Tibial artery (tissue), 4 donors: ENCODE measurements around the gene PRKD2.

Source experiments
- DNase-seq, 2 donors: peaks; one replicate each; pipeline ENCODE4 v3.0.0-alpha.2; 2019
- H3K27ac ChIP-seq, 2 donors: fragments of 200-600 bp; sonication (generic) in 1 of 2; 1 replicate in 1 of 2; 2 replicates in 1 of 2; pipeline ENCODE4 v1.5.1; 2018 to 2019; ENCODE audit warnings: mild to moderate bottlenecking in 1 of 2
- H3K27me3 ChIP-seq, 2 donors: fragments of 200-600 bp; sonication (generic) in 1 of 2; one replicate each; pipeline versions ENCODE4 v1.5.1 to v1.6.0; 2016 to 2019
- H3K36me3 ChIP-seq, 3 donors: fragments of 200-600 bp; sonication (generic) in 2 of 3; one replicate each; pipeline ENCODE4 v1.5.1; 2016 to 2019; ENCODE audit warnings: mild to moderate bottlenecking in 2 of 3
- H3K4me1 ChIP-seq, 4 donors: fragments of 200-600 bp; sonication (generic) in 2 of 4; 1 replicate in 3 of 4; 2 replicates in 1 of 4; pipeline ENCODE4 v1.5.1; 2016 to 2019
- H3K4me3 ChIP-seq, 2 donors: fragments of 200-600 bp; sonication (generic) in 1 of 2; 1 replicate in 1 of 2; 2 replicates in 1 of 2; pipeline ENCODE4 v1.5.1; 2018 to 2019; ENCODE audit warnings: mild to moderate bottlenecking in 2 of 2
- H3K9me3 ChIP-seq, 3 donors: fragments of 200-600 bp; sonication (generic) in 1 of 3; one replicate each; pipeline ENCODE4 v1.5.1; 2016 to 2019
- intact Hi-C: fragments of 100-400 bp; cut with DNase I; formaldehyde crosslinking; loops from one replicate; pipeline ENCODE4 v1.15.0; 2023; ENCODE audit warnings: low total_unique reads
- TF ChIP-seq, protein P1 (sequence below), 2 experiments: fragments of 200-600 bp in 1 of 2; fragments of 450-650 bp in 1 of 2; IDR thresholded peaks; one replicate each; pipeline ENCODE4 v1.5.1; 2017 to 2019; ENCODE audit warnings: antibody characterized with exemption in 2 of 2, mild to moderate bottlenecking in 1 of 2, moderate library complexity in 1 of 2

Gene PRKD2

GRCh38 chr19:46696866-46697203 is 20.1 kb downstream of the PRKD2 start:
- Histone ChIP-seq H3K36me3 (peaks cover 61 to 99% (median 91%) of the 10 kb centered on the region in 3 donors), H3K4me3 (peak overlapping the region; percentile 27 to 38), H3K9me3 (no peaks in the 10 kb centered on the region), H3K27ac (no peak overlapping the region), H3K4me1 (peaks cover 0 to 13% (median 5%) of the 10 kb centered on the region in 4 donors), H3K27me3 (no peaks in the 10 kb centered on the region)
- no peak for DNase-seq
- intact Hi-C loops = no loop called here
- TF ChIP-seq, protein P1, sequence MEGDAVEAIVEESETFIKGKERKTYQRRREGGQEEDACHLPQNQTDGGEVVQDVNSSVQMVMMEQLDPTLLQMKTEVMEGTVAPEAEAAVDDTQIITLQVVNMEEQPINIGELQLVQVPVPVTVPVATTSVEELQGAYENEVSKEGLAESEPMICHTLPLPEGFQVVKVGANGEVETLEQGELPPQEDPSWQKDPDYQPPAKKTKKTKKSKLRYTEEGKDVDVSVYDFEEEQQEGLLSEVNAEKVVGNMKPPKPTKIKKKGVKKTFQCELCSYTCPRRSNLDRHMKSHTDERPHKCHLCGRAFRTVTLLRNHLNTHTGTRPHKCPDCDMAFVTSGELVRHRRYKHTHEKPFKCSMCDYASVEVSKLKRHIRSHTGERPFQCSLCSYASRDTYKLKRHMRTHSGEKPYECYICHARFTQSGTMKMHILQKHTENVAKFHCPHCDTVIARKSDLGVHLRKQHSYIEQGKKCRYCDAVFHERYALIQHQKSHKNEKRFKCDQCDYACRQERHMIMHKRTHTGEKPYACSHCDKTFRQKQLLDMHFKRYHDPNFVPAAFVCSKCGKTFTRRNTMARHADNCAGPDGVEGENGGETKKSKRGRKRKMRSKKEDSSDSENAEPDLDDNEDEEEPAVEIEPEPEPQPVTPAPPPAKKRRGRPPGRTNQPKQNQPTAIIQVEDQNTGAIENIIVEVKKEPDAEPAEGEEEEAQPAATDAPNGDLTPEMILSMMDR (IDR thresholded peaks at IDR 0.05) = no peak

- intact Hi-C loops = no loop called here
- no peaks in the 10 kb centered on the region for H3K9me3 ChIP-seq
- no peak for DNase-seq
- H3K27ac ChIP-seq = no peak overlapping the region
- H3K4me3 ChIP-seq = no peak overlapping the region
- peaks cover 0 to 13% (median 5%) of the 10 kb centered on the region in 4 donors for H3K4me1 ChIP-seq
- peaks cover 65 to 99% (median 91%) of the 10 kb centered on the region in 3 donors for H3K36me3 ChIP-seq
- TF ChIP-seq, protein P1 (IDR thresholded peaks at IDR 0.05) = no peak
- no peaks in the 10 kb centered on the region for H3K27me3 ChIP-seq
These were observed 20.9 kb downstream of the PRKD2 start for GRCh38 chr19:46696052-46696451.

DNA sequence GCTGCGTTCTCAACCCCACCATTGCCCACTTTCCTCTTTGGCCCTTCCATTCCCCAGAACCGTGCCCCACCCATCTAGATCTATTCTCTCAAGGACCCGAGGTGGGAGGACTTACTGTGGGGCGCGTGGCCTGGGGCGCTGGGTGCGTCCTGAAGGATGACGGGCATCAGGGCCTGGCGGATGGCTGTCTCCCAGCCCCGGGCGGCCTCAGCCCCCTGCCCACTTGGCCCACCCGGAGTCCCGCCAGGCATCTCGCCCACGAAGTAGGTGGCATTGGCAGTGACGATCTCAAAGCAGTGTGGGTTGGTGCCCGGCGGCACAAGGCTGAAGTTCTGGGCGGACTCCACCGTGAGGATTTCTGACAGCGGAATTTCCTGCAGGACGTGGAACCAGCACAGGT is 23.2 kb downstream of the PRKD2 start:
- intact Hi-C loops = no loop called here
- H3K4me1 ChIP-seq = peaks cover 0 to 13% (median 5%) of the 10 kb centered on the region in 4 donors
- H3K36me3 ChIP-seq = peaks cover 64 to 99% (median 92%) of the 10 kb centered on the region in 3 donors
- no peaks in the 10 kb centered on the region for H3K27me3 ChIP-seq
- no peak for DNase-seq
- H3K9me3 ChIP-seq = no peaks in the 10 kb centered on the region
- no peak overlapping the region for H3K4me3 ChIP-seq
- no peak overlapping the region for H3K27ac ChIP-seq
- TF ChIP-seq, protein P1 (IDR thresholded peaks at IDR 0.05) = no peak

DNA sequence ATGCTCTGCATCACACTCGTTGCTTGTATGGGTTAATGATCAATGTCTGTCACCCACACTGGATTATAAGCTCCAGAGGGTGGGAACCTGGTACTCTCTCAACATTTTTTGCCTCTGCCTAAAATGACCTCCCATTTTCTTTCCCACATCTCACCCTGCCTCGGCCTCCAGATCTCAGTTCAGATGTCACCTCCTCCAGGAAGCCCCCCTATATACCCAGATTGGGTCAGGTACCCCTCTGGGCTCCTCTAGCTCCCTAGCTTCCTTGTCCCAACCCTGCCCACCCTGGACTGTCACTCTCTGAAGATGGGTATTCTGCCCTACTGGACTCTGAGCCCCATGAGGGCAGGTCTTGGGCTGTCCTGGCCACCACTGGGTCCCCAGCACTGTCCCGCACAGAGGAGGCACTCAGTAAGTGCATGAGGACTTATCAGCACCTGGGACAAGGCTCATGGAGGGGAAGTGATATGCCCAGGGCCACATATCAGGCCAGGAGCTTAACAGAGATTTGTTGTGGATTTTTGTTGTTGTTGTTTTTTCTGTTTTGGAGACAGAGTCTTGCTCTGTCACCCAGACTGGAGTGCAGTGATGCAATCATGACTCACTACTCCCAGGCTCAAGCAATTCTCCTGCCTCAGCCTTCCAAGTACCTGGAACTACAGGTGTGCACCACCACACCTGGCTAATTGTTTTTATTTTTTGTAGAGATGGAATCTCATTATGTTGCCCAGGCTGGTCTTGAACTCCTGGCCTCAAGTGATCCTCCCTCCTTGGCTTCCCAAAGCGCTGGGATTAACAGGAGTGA is 23.8 kb downstream of the PRKD2 start:
- intact Hi-C loops = no loop called here

GRCh38 chr19:46691948-46692347 is 25.0 kb downstream of the PRKD2 start:
- intact Hi-C loops = no loop called here
- peaks cover 80 to 100% (median 97%) of the 10 kb centered on the region in 3 donors for H3K36me3 ChIP-seq
- no peaks in the 10 kb centered on the region for H3K9me3 ChIP-seq
- TF ChIP-seq, protein P1 (IDR thresholded peaks at IDR 0.05) = no peak
- H3K27ac ChIP-seq = no peak overlapping the region
- no peak for DNase-seq
- peaks cover 0 to 2% (median 0%) of the 10 kb centered on the region in 4 donors for H3K4me1 ChIP-seq
- no peak overlapping the region for H3K4me3 ChIP-seq
- H3K27me3 ChIP-seq = no peaks in the 10 kb centered on the region

More for the DNA sequence above, 23.8 kb downstream of the PRKD2 start:
- Histone ChIP-seq H3K27me3 (no peaks in the 10 kb centered on the region), H3K36me3 (peaks cover 69 to 99% (median 90%) of the 10 kb centered on the region in 3 donors), H3K4me1 (peaks cover 0 to 13% (median 5%) of the 10 kb centered on the region in 4 donors), H3K27ac (no peak overlapping the region), H3K9me3 (no peaks in the 10 kb centered on the region), H3K4me3 (no peak overlapping the region)
- DNase-seq = no peak
- TF ChIP-seq, protein P1 (IDR thresholded peaks at IDR 0.05) = no peak
